Renal cortex interstitium (tissue), 11 donors: Measurements from ENCODE around the gene TOX3. TPM values are rescaled to one million over a fixed set of nuclear protein-coding genes. Genes with fewer than 3 reads are reported as not detected.
A peak's percentile ranks its signal among the peaks of the same experiment; 100 is the strongest.

Experiments used
- DNase-seq, 11 donors: peaks; one replicate each; pipeline ENCODE4 v3.0.0-alpha.2; 2013; ENCODE audit warnings: low read depth in 9 of 11, low spot score in 4 of 11; ENCODE audit errors: extremely low read depth in 1 of 11
- polyA plus RNA-seq, 3 donors: library from polyadenylated mRNA; unstranded; fragments of 120-200 nt; gene quantifications; one replicate each; pipeline ENCODE4 v1.2.1, GENCODE V29; 2013; ENCODE audit not compliant: insufficient read length in 3 of 3

Gene TOX3
- polyA plus RNA-seq, 3 donors = 28.5 to 32.5 (median 31.7) TPM

GRCh38 chr16:52500963-52501362 is 46.0 kb downstream of the TOX3 start:
- DNase-seq = no peak

GRCh38 chr16:52499060-52499440 is 47.9 kb downstream of the TOX3 start:
- no peak for DNase-seq

- DNase-seq = no peak
Measured at GRCh38 chr16:52498328-52499059, 48.4 kb downstream of the TOX3 start.

- peak in 9 of 11 donors; percentile 18 to 56 (median 28) for DNase-seq
Measured at GRCh38 chr16:52497067-52497816, 49.7 kb downstream of the TOX3 start.

GRCh38 chr16:52496051-52496876 is 50.7 kb downstream of the TOX3 start:
- DNase-seq = no peak

GRCh38 chr16:52494621-52495020 is 52.3 kb downstream of the TOX3 start:
- no peak for DNase-seq

GRCh38 chr16:52494145-52494544 is 52.8 kb downstream of the TOX3 start:
- no peak for DNase-seq

- no peak for DNase-seq
Measured at GRCh38 chr16:52492789-52493357, 54.1 kb downstream of the TOX3 start.

- DNase-seq = no peak
Measured at GRCh38 chr16:52491216-52491615, 55.7 kb downstream of the TOX3 start.

GRCh38 chr16:52489894-52490293 is 57.0 kb downstream of the TOX3 start:
- DNase-seq = no peak

GRCh38 chr16:52488837-52489289 is 58.1 kb downstream of the TOX3 start:
- no peak for DNase-seq

GRCh38 chr16:52487849-52488457 is 59.0 kb downstream of the TOX3 start:
- no peak for DNase-seq

GRCh38 chr16:52480237-52480636 is 66.7 kb downstream of the TOX3 start:
- no peak for DNase-seq

- no peak for DNase-seq
Measured at GRCh38 chr16:52476111-52476510, 70.8 kb downstream of the TOX3 start.

GRCh38 chr16:52474679-52475078 is 72.3 kb downstream of the TOX3 start:
- DNase-seq = no peak

GRCh38 chr16:52473096-52473495 is 73.8 kb downstream of the TOX3 start:
- no peak for DNase-seq

GRCh38 chr16:52471650-52472370 is 75.1 kb downstream of the TOX3 start:
- no peak for DNase-seq

- DNase-seq = no peak
Measured at GRCh38 chr16:52470585-52470984, 76.4 kb downstream of the TOX3 start.
